Nephron (organoid): ENCODE data around the gene IRAK2.

ENCODE experiments used
- H3K27ac Mint-ChIP-seq, 3 experiments: 2 replicates each; pipeline ENCODE4 v1.8.0; 2020; ENCODE audit warnings: mixed read lengths in 3 of 3, mild to moderate bottlenecking in 2 of 3, moderate library complexity in 1 of 3
- H3K27me3 Mint-ChIP-seq: 2 replicates; pipeline ENCODE4 v1.8.0; 2021; ENCODE audit warnings: low read depth, mild to moderate bottlenecking, moderate library complexity, mixed read lengths
- H3K36me3 Mint-ChIP-seq: 2 replicates; pipeline ENCODE4 v1.8.0; 2020; ENCODE audit warnings: low read depth, mixed read lengths
- H3K4me1 Mint-ChIP-seq: 2 replicates; pipeline ENCODE4 v1.8.0; 2020; ENCODE audit warnings: mixed read lengths
- H3K4me3 Mint-ChIP-seq, 3 experiments: 2 replicates each; pipeline ENCODE4 v1.8.0; 2020; ENCODE audit warnings: mild to moderate bottlenecking in 3 of 3, mixed read lengths in 3 of 3, moderate library complexity in 2 of 3
- H3K9me3 Mint-ChIP-seq: 2 replicates; pipeline ENCODE4 v1.8.0; 2020; ENCODE audit warnings: mixed read lengths
- TF ChIP-seq, protein P1 (sequence below), 3 experiments: fragments of 200-600 bp; sonication (generic); IDR thresholded peaks; one replicate each; pipeline ENCODE4 v1.5.0; 2021; ENCODE audit warnings: antibody characterized with exemption in 3 of 3; ENCODE audit not compliant: unreplicated experiment in 3 of 3

IRAK2 gene

DNA sequence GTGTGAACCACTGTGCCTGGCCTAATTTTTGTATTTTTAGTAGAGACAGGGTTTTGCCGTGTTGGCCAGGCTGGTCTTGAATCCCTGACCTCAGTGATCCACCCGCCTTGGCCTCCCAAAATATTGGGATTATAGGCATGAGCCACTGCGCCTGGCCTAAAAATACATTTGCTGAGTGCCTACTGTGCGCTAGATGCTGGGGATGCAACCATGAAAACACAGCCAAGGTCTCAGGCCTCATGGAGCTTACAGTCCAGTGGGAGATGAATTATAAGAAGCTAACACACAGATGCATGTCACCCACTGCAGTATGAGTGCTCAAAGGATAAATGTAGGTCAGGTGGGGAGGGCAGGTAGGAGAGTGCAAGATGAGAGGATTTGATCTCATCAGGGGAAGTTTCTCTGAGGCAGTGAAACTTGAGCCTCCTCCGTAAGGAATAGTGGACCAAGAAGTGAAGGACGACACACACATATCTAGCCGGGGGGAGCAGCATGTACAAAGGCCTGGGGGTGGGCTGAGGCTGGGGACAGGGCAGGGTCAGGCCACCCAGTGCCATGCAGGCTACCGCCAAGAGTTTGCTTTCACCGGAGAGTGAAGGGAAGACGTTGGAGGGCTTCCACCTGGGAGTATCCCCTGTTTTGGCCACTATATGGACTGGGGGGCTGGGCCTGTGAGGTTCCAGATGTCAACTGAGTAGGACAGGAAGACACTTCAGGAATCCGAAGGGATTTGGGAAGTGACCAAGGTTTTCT lies 24.3 kb downstream of the IRAK2 start:
- TF ChIP-seq, protein P1, sequence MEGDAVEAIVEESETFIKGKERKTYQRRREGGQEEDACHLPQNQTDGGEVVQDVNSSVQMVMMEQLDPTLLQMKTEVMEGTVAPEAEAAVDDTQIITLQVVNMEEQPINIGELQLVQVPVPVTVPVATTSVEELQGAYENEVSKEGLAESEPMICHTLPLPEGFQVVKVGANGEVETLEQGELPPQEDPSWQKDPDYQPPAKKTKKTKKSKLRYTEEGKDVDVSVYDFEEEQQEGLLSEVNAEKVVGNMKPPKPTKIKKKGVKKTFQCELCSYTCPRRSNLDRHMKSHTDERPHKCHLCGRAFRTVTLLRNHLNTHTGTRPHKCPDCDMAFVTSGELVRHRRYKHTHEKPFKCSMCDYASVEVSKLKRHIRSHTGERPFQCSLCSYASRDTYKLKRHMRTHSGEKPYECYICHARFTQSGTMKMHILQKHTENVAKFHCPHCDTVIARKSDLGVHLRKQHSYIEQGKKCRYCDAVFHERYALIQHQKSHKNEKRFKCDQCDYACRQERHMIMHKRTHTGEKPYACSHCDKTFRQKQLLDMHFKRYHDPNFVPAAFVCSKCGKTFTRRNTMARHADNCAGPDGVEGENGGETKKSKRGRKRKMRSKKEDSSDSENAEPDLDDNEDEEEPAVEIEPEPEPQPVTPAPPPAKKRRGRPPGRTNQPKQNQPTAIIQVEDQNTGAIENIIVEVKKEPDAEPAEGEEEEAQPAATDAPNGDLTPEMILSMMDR (IDR thresholded peaks at IDR 0.05; ENCODE audit: unreplicated experiment in 3 of 3): no peak
- H3K4me1 Mint-ChIP-seq: peaks cover 24% of the 10 kb centered on the region
- H3K27me3 Mint-ChIP-seq: no peaks in the 10 kb centered on the region
- no peaks in the 10 kb centered on the region for H3K36me3 Mint-ChIP-seq
- no peaks in the 10 kb centered on the region for H3K9me3 Mint-ChIP-seq
- no peak overlapping the region for H3K4me3 Mint-ChIP-seq
- H3K27ac Mint-ChIP-seq: no peak overlapping the region

- TF ChIP-seq, protein P1 (IDR thresholded peaks at IDR 0.05; ENCODE audit: unreplicated experiment in 3 of 3): no peak
- Mint-ChIP-seq H3K9me3 (no peaks in the 10 kb centered on the region), H3K27ac (no peak overlapping the region), H3K4me3 (no peak overlapping the region), H3K27me3 (peaks cover 4% of the 10 kb centered on the region), H3K36me3 (no peaks in the 10 kb centered on the region), H3K4me1 (peaks cover 32% of the 10 kb centered on the region)
Observed at GRCh38 chr3:10189557-10190354, 25.0 kb downstream of the IRAK2 start.

DNA sequence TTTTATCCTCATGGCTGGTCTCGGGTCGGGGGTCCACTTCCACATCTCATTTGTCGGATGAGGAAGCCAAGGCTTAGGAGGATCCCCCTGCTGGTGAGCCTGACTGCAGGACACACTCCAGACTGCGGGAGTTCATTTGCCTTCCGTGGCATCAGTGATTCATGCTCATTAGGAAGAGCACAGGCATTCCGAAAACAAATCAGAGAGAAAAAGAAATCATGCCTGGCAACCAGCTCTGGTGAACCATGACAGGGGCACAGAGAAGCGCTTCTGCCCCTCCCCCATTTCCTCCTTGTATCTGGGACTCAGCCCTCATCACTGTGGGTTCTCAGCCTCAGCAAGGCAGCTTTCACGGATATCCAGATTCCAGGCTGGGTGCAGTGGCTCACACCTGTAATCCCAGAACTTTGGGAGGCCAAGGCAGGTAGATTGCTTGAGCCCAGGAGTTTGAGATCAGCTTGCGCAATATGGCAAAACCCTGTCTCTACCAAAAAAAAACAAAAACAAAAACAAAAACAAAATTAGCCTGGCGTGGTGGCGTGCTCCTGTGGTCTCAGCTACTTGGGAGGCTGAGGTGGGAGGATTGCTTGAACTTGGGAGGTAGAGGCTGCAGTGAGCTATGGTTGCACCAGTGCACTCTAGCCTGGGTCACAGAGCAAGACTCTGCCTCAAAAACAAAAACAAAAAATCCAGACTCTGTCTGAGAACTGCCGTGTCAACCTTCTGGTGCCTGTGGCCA lies 28.4 kb downstream of the IRAK2 start:
- no peaks in the 10 kb centered on the region for H3K36me3 Mint-ChIP-seq
- no peaks in the 10 kb centered on the region for H3K9me3 Mint-ChIP-seq
- H3K4me3 Mint-ChIP-seq: no peak overlapping the region
- TF ChIP-seq, protein P1 (IDR thresholded peaks at IDR 0.05; ENCODE audit: unreplicated experiment in 3 of 3): peak; percentile 17 to 26 (median 21)
- peak overlapping the region in 1 of 3 experiments; percentile 6 for H3K27ac Mint-ChIP-seq
- H3K27me3 Mint-ChIP-seq: peaks cover 4% of the 10 kb centered on the region
- peaks cover 25% of the 10 kb centered on the region for H3K4me1 Mint-ChIP-seq

GRCh38 chr3:10193692-10194327 lies 29.1 kb downstream of the IRAK2 start:
- TF ChIP-seq, protein P1 (IDR thresholded peaks at IDR 0.05; ENCODE audit: unreplicated experiment in 3 of 3): no peak
- Mint-ChIP-seq H3K36me3 (no peaks in the 10 kb centered on the region), H3K4me1 (peaks cover 25% of the 10 kb centered on the region), H3K27ac (peak overlapping the region in 2 of 3 experiments; percentile 25 to 37), H3K9me3 (no peaks in the 10 kb centered on the region), H3K4me3 (no peak overlapping the region), H3K27me3 (peaks cover 4% of the 10 kb centered on the region)

- peaks cover 25% of the 10 kb centered on the region for H3K4me1 Mint-ChIP-seq
- TF ChIP-seq, protein P1 (IDR thresholded peaks at IDR 0.05; ENCODE audit: unreplicated experiment in 3 of 3): no peak
- peaks cover 4% of the 10 kb centered on the region for H3K27me3 Mint-ChIP-seq
- H3K4me3 Mint-ChIP-seq: no peak overlapping the region
- H3K9me3 Mint-ChIP-seq: no peaks in the 10 kb centered on the region
- H3K36me3 Mint-ChIP-seq: no peaks in the 10 kb centered on the region
- peak overlapping the region in 2 of 3 experiments; percentile 25 to 37 for H3K27ac Mint-ChIP-seq
Observed at GRCh38 chr3:10194328-10195071, 29.8 kb downstream of the IRAK2 start.
